ENCODE measurements around the gene SESTD1.
"Not testable (repeated sequence)": the region's sequence is repeated elsewhere in the genome, so short reads cannot be mapped to it uniquely, and the experiment has no call there.

SESTD1 gene

DNA sequence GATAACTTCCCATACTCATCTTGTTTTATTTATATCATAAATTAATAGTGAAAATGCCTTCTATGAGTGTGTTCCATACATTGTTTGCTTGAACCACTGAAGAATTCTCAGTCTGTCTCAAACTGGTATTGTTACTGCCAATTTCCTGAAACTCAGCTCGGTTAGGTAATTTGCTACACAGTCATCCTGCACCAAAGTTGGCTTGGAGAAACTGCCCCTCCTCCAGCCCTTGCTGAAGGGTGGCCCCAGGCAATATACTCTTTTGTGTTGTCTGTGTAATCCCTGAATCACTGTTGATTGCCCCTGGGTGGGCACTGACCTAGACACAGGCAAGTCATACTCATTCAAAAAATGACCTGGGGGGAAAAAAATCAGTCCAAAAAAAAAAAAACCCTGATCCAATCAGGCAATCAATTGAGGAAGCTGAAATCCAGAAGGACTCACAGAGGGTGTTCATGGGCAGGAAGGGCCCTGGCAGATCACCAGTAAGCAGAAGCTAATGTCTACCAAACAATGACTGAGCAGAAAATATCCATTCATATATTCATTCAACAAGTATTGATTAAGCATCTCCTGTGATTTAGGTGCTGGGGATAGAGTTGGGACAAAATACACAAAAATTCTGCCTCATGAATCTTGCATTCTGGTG, 3.8 kb upstream of the SESTD1 start:
- no peak for DNase-seq (ENCODE audit: low read depth)
- no peak overlapping the region for H3K4me3 ChIP-seq (ENCODE audit: low read depth, low read length)

- H3K4me3 ChIP-seq (ENCODE audit: low read depth, low read length) = no peak overlapping the region
- DNase-seq (ENCODE audit: low read depth) = no peak
These were observed 1.6 kb upstream of the SESTD1 start for GRCh38 chr2:179266271-179266670.

GRCh38 chr2:179265082-179265510, 464 bp upstream of the SESTD1 start:
- H3K4me3 ChIP-seq (ENCODE audit: low read depth, low read length) = peak overlapping the region; percentile 83
- DNase-seq (ENCODE audit: low read depth) = no peak

GRCh38 chr2:179263446-179264367, 925 bp downstream of the SESTD1 start:
- DNase-seq (ENCODE audit: low read depth) = no peak
- H3K4me3 ChIP-seq (ENCODE audit: low read depth, low read length) = peak overlapping the region; percentile 83

- DNase-seq (ENCODE audit: low read depth) = peak; percentile 68
- peak overlapping the region; percentile 83 for H3K4me3 ChIP-seq (ENCODE audit: low read depth, low read length)
These were observed 1.6 kb downstream of the SESTD1 start for GRCh38 chr2:179263015-179263414.

DNA sequence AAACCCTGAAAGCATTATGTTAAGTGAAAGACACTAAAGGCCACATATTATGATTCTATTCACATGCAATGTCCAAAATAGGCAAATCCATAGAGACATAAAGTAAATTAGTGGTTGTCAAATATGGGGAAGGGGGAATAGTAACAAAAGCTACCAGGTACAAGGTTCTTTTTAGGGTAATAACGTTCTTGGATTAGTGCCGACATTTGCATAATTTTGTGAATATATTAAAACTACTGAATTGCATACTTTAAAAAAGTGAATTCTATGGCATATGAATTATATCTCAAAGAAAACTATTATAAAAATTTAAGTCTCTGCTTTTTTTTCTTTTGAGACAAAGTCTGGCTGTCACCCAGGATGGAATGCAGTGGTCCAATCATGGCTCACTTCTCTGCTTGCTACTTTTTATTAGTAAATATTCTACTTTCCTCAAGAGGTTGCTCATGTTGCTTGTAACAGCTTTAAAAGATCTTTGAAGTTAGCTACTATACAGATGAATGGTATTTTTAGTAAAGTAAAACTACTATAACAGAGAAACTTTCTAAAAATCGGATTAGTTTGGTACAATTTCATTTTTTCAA, 2.5 kb downstream of the SESTD1 start:
- DNase-seq (ENCODE audit: low read depth) = no peak
- no peak overlapping the region for H3K4me3 ChIP-seq (ENCODE audit: low read depth, low read length)

DNA sequence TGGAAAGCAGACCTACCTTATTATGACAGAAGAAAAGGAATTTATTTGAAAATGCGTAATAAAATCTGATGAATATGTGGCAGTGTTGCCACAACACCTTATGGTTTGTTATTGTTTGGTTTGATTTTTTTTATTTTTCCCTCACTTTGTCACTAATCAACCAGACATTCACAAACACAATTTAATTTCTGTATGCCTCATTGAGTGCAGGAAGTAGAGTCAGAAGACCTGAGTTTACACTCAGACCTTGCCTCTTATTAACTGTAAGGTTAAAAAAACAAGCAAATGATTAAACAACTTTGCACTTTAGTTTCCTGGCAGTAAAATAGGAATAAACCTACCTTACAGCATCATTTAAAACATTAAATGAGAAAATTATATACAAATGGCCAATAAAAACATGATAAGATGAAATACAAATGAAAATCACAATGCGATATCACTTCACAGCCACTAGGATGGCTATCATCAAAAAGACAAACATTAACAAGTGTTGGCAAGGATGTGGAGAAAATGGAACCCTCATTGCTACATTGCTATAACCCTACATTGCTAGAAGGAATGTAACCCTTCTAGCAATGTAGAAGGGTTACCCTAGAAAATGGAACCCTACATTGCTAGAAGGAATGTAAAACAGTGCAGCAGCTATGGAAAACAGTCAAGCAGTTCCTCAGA, 3.3 kb downstream of the SESTD1 start:
- no peak for DNase-seq (ENCODE audit: low read depth)
- no peak overlapping the region for H3K4me3 ChIP-seq (ENCODE audit: low read depth, low read length)

DNA sequence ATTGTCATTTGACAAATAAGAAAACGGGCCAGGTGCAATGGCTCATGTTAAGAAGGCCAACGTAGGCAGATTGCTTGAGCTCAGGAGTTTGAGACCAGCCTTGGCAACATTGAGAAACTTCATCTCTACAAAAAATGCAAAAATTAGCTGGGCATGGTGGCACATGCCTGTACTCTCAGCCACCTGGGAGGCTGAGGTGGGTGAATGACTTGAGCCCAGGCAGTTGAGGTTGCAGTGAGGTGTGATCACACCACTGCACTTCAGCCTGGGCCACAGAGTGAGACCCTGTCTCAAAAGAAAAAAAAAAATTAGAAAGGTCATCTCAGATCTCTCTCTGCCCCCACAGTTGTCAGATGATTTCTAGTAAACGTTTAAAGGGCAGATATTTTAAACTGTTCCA, 4.4 kb downstream of the SESTD1 start:
- DNase-seq (ENCODE audit: low read depth) = no peak

DNA sequence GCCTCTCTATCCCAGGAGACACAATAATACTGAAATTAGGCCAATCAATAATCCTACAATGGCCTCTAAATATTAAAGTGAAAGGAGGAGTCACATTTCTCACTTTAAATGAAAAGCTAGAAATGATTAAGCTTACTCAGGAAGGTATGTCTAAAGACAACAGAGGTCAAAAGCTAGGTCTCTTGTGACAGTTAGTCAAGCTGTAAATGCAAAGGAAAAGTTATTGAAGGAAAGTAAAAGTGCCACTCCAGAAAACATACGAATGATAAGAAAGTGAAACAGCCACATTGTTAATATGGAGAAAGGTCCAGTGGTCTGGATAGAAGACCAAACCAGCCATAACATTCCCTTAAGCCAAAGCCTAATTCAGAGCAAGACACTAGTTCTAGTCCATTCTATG, 9.5 kb downstream of the SESTD1 start:
- DNase-seq (ENCODE audit: low read depth) = no peak
- H3K4me3 ChIP-seq (ENCODE audit: low read depth, low read length) = no peak overlapping the region

More for the DNA sequence above, 4.4 kb downstream of the SESTD1 start:
- no peak overlapping the region for H3K4me3 ChIP-seq (ENCODE audit: low read depth, low read length)

DNA sequence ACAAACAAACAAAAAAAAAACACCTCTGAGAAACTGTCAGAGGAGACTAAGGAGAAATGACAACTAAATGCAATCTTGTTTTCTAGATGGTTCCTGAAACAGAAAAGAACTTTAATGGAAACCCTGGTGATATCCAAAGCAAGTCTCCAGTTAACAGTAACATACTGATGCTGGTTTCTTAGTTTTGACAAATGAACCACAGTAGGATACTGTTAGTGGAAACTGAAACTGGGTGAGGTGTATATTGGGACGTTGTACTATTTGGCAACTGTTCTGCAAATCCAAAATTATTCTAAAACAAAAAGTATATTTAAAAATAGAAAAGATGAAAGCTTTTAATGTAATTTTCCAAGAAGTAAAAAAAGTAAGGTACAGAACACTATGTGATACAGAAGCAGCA, 11.4 kb downstream of the SESTD1 start:
- no peak overlapping the region for H3K4me3 ChIP-seq (ENCODE audit: low read depth, low read length)
- DNase-seq (ENCODE audit: low read depth) = no peak

GRCh38 chr2:179252423-179252822, 12.2 kb downstream of the SESTD1 start:
- no peak overlapping the region for H3K4me3 ChIP-seq (ENCODE audit: low read depth, low read length)
- no peak for DNase-seq (ENCODE audit: low read depth)

DNA sequence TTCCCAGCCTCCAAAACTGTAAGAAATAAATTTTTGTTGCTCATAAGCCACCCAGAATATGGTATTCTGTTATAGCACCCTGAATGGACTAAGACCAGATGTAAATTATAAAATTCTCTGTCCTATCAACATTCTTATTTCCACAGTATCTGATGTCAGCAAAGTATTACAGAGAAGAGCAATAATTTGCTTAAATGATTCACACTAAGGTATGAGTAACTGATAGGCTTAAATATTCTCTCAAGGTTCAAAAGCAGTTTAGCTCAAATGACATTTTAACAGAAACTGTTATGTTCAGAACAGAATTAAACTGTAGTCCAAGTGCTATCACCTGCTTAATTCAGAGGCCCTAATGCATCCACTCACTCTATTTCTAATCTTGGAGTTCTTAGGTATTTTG, 12.8 kb downstream of the SESTD1 start:
- DNase-seq (ENCODE audit: low read depth) = no peak
- H3K4me3 ChIP-seq (ENCODE audit: low read depth, low read length) = no peak overlapping the region

GRCh38 chr2:179250848-179251504, 13.7 kb downstream of the SESTD1 start:
- H3K4me3 ChIP-seq (ENCODE audit: low read depth, low read length) = no peak overlapping the region
- no peak for DNase-seq (ENCODE audit: low read depth)

- no peak for DNase-seq (ENCODE audit: low read depth)
These were observed 14.5 kb downstream of the SESTD1 start for GRCh38 chr2:179250095-179250494.

DNA sequence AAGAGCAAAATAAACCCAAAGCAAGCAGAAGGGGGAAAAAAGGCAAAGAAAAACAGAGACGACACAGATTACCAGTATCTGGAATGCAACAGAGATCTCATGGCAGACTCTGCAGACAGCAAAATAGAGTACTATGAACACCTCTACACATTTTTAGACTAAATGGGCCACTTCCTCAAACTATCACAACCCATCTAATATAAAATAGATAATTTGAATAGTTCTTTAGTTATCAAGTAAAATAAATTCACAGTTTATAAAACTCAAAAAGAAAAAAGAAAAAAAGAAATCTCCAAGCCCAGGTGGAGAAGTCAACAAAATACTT, 16.6 kb downstream of the SESTD1 start:
- no peak overlapping the region for H3K4me3 ChIP-seq (ENCODE audit: low read depth, low read length)
- DNase-seq (ENCODE audit: low read depth) = no peak

More at GRCh38 chr2:179250095-179250494, 14.5 kb downstream of the SESTD1 start:
- H3K4me3 ChIP-seq (ENCODE audit: low read depth, low read length) = no peak overlapping the region

- no peak overlapping the region for H3K4me3 ChIP-seq (ENCODE audit: low read depth, low read length)
- DNase-seq (ENCODE audit: low read depth) = no peak
These were observed 17.2 kb downstream of the SESTD1 start for GRCh38 chr2:179247318-179248023.

DNA sequence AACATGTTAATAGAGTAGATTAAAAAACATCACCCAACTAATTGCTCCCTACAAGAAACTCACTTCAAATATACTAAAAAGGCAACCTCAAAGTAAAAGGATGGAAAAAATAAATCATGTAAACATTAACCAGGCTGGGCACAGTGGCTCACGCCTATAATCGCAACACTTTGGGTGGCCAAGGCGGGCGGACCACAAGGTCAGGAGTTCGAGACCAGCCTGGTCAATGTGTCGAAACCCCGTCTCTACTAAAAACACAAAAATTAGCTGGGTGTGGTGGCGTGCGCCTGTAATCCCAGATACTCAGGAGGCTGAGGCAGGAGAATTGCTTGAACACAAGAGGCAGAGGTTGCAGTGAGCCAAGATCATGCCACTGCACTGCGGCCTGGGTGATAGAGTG, 18.8 kb downstream of the SESTD1 start:
- not testable (repeated sequence) for H3K4me3 ChIP-seq (ENCODE audit: low read depth, low read length); DNase-seq (ENCODE audit: low read depth)

GRCh38 chr2:179243046-179243445, 21.6 kb downstream of the SESTD1 start:
- H3K4me3 ChIP-seq (ENCODE audit: low read depth, low read length) = no peak overlapping the region
- no peak for DNase-seq (ENCODE audit: low read depth)

Data from skeletal muscle cell (primary cell).